Smooth muscle cell (in vitro differentiated cells): Measurements from ENCODE around the gene VKORC1. TPM values are rescaled to one million over a fixed set of nuclear protein-coding genes. Genes with fewer than 3 reads are reported as not detected.

Source experiments
- DNase-seq: peaks from one replicate; lab custom pipeline; 2025; ENCODE audit not compliant: unreplicated experiment; lab: John Stamatoyannopoulos, UW
- H2AFZ ChIP-seq: fragments of 200-600 bp; sonication (generic); 2 replicates; pipeline ENCODE4 v1.6.0; 2016; ENCODE audit warnings: antibody characterized with exemption, low read depth, mild to moderate bottlenecking
- H3F3A ChIP-seq: fragments of 200-600 bp; sonication (generic); 2 replicates; pipeline ENCODE4 v1.6.0; 2017; ENCODE audit warnings: antibody characterized with exemption, low read depth
- H3K27ac ChIP-seq: fragments of 200-600 bp; sonication (generic); 2 replicates; pipeline ENCODE4 v1.5.1; 2016; ENCODE audit warnings: low read depth, mild to moderate bottlenecking
- H3K27me3 ChIP-seq: fragments of 200-600 bp; sonication (generic); 2 replicates; pipeline ENCODE4 v1.6.1; 2016; ENCODE audit warnings: low read depth, mild to moderate bottlenecking
- H3K36me3 ChIP-seq: fragments of 200-600 bp; sonication (generic); 2 replicates; pipeline ENCODE4 v1.5.1; 2016; ENCODE audit warnings: low read depth
- H3K4me1 ChIP-seq: fragments of 200-600 bp; sonication (generic); 2 replicates; pipeline ENCODE4 v1.5.1; 2016; ENCODE audit warnings: low read depth
- H3K4me2 ChIP-seq: fragments of 200-600 bp; sonication (generic); 2 replicates; pipeline ENCODE4 v1.6.0; 2016; ENCODE audit warnings: mild to moderate bottlenecking
- H3K4me3 ChIP-seq: fragments of 200-600 bp; sonication (generic); 2 replicates; pipeline ENCODE4 v1.5.1; 2016; ENCODE audit warnings: mild to moderate bottlenecking
- H3K79me2 ChIP-seq: fragments of 200-600 bp; sonication (generic); 2 replicates; pipeline ENCODE4 v1.6.0; 2016; ENCODE audit warnings: low read depth, mild to moderate bottlenecking
- H3K9ac ChIP-seq: fragments of 200-600 bp; sonication (generic); 2 replicates; pipeline ENCODE4 v1.6.0; 2016; ENCODE audit warnings: low read depth
- H3K9me3 ChIP-seq: fragments of 200-600 bp; sonication (generic); replicated peaks from 2 replicates; pipeline ENCODE4 v1.5.1; 2016; ENCODE audit warnings: low read depth
- H4K20me1 ChIP-seq: fragments of 200-600 bp; sonication (generic); 2 replicates; pipeline ENCODE4 v1.6.0; 2016; ENCODE audit warnings: low read depth
- CTCF ChIP-seq: fragments of 200-600 bp; sonication (generic); IDR thresholded peaks from 2 replicates; pipeline ENCODE4 v1.5.1; 2017; ENCODE audit warnings: borderline replicate concordance, mild to moderate bottlenecking, antibody characterized with exemption; ENCODE audit not compliant: insufficient read depth, poor library complexity, severe bottlenecking
- WGBS: methylation state at CpG from one replicate; pipeline ENCODE4 v1.1.7; 2016; ENCODE audit warnings: low lambda C conversion rate; 5-methylcytosine and 5-hydroxymethylcytosine counted together
- polyA plus RNA-seq: library from polyadenylated mRNA; unstranded; fragments of >200 nt; fragmentation: Nextera tagmentation; extraction: Ambion mirVana; gene quantifications from 2 replicates; pipeline ENCODE4 v1.2.1, GENCODE V29; 2016
- total RNA-seq: library from RNA; depleted of rRNA; stranded (reverse); fragments of >200 nt; gene quantifications from 2 replicates; pipeline ENCODE4 v1.2.3, GENCODE V29; 2014

Gene VKORC1
- total and polyA plus RNA-seq, 2 experiments from 2014 or later = 253 to 394 TPM

GRCh38 chr16:31127182-31127581 is 32.6 kb upstream of the VKORC1 start:
- Histone ChIP-seq H3K4me2 (no peak overlapping the region), H3F3A (no peaks in the 10 kb centered on the region), H2AFZ (no peak overlapping the region), H3K36me3 (no peaks in the 10 kb centered on the region), H3K4me1 (no peaks in the 10 kb centered on the region), H3K4me3 (no peak overlapping the region), H3K9ac (no peak overlapping the region), H3K79me2 (no peaks in the 10 kb centered on the region), H3K27me3 (no peaks in the 10 kb centered on the region), H3K27ac (no peak overlapping the region), H4K20me1 (no peaks in the 10 kb centered on the region), H3K9me3 (no peaks in the 10 kb centered on the region)
- WGBS = 96% methylated on average over 13 of the region's 13 CpGs
- DNase-seq = no peak
- no peak for TF ChIP-seq CTCF

- 99% methylated on average over 3 of the region's 3 CpGs for whole genome bisulfite sequencing
- Histone ChIP-seq H3K27me3 (no peaks in the 10 kb centered on the region), H3K9ac (no peak overlapping the region), H3K4me1 (no peaks in the 10 kb centered on the region), H2AFZ (no peak overlapping the region), H3K27ac (no peak overlapping the region), H3K4me2 (no peak overlapping the region), H3K79me2 (no peaks in the 10 kb centered on the region), H3K36me3 (no peaks in the 10 kb centered on the region), H4K20me1 (no peaks in the 10 kb centered on the region), H3K9me3 (no peaks in the 10 kb centered on the region), H3F3A (no peaks in the 10 kb centered on the region), H3K4me3 (no peak overlapping the region)
- TF ChIP-seq CTCF = no peak
- DNase-seq = no peak
These were observed 31.2 kb upstream of the VKORC1 start for GRCh38 chr16:31125844-31126243.

GRCh38 chr16:31120129-31120528 is 25.5 kb upstream of the VKORC1 start:
- Histone ChIP-seq H3K4me1 (no peaks in the 10 kb centered on the region), H3K27me3 (no peaks in the 10 kb centered on the region), H2AFZ (no peak overlapping the region), H3K4me3 (no peak overlapping the region), H3K79me2 (peaks cover 22% of the 10 kb centered on the region), H3F3A (peaks cover 18% of the 10 kb centered on the region), H3K36me3 (no peaks in the 10 kb centered on the region), H3K9me3 (no peaks in the 10 kb centered on the region), H3K27ac (no peak overlapping the region), H3K4me2 (no peak overlapping the region), H4K20me1 (no peaks in the 10 kb centered on the region), H3K9ac (no peak overlapping the region)
- no peak for DNase-seq
- TF ChIP-seq CTCF = no peak
- 100% methylated on average over 14 of the region's 16 CpGs for WGBS
